A549 (cell line): ENCODE data around the gene IGSF10.

Experiments used
- CTCF ChIP-seq: fragments of >200 bp; sonication (Bioruptor Twin); formaldehyde crosslinking; IDR thresholded peaks from 3 replicates; pipeline ENCODE4 v1.5.1; 2016
- EP300 ChIP-seq, 2 experiments: fragments of >200 bp; sonication (Bioruptor Twin); formaldehyde crosslinking; IDR thresholded peaks; 2 replicates in 1 of 2; 3 replicates in 1 of 2; pipeline ENCODE4 v1.6.1; 2016 to 2017
- FOSB ChIP-seq: fragments of 250-450 bp; sonication (Bioruptor Pico); IDR thresholded peaks from 2 replicates; pipeline ENCODE4 v1.5.0; 2020; ENCODE audit warnings: mild to moderate bottlenecking, moderate library complexity
- MYC ChIP-seq: IDR thresholded peaks from 2 replicates; pipeline ENCODE4 v1.6.1; 2012; ENCODE audit warnings: mild to moderate bottlenecking, inconsistent platforms, low read length, improper control_type of control experiment, borderline replicate concordance
- RAD21 ChIP-seq, 2 experiments: fragments of >200 bp in 1 of 2; sonication (Bioruptor Twin) in 1 of 2; formaldehyde crosslinking in 1 of 2; IDR thresholded peaks in 1 of 2; conservative IDR thresholded peaks in 1 of 2; 2 replicates in 1 of 2; 3 replicates in 1 of 2; pipeline ENCODE4 v1.6.1; 2012 to 2018; ENCODE audit warnings: inconsistent platforms in 1 of 2

- TF ChIP-seq CTCF (no peak), MYC (no peak), RAD21 (conservative IDR thresholded peaks at IDR 0.05 in 1 of 2, IDR thresholded peaks at IDR 0.05 in 1 of 2) (no peak), FOSB (CRISPR knock-in tag) (no peak), EP300 (IDR thresholded peaks at IDR 0.05) (no peak)
Observed at GRCh38 chr3:151476344-151477018, 15.6 kb upstream of the IGSF10 start.
